GM12891 (cell line): Measurements from ENCODE around the gene FAM193A.
"Not testable (repeated sequence)": the region's sequence is repeated elsewhere in the genome, so short reads cannot be mapped to it uniquely, and the experiment has no call there.

Experiments
- DNase-seq: peaks from one replicate; pipeline ENCODE4 v3.0.0; 2011; ENCODE audit warnings: low spot score; ENCODE audit not compliant: insufficient read length
- FAIRE-seq: peaks from 2 replicates; lab custom pipeline; 2011; peaks lifted over from hg19 to GRCh38; lab: Jason Lieb, UNC
- PAX5 ChIP-seq: IDR thresholded peaks from 2 replicates; pipeline ENCODE4 v1.6.1; 2011; ENCODE audit warnings: low read length, moderate library complexity, mild to moderate bottlenecking; ENCODE audit not compliant: insufficient read depth, severe bottlenecking
- POLR2A ChIP-seq: IDR thresholded peaks from 2 replicates; pipeline ENCODE4 v1.6.1; 2011; ENCODE audit warnings: low read depth, low read length, control low read depth
- POLR2AphosphoS5 ChIP-seq: IDR thresholded peaks from 2 replicates; pipeline ENCODE4 v1.6.1; 2011; ENCODE audit warnings: low read depth, low read length, control low read depth
- POU2F2 ChIP-seq: IDR thresholded peaks from 2 replicates; pipeline ENCODE4 v1.6.1; 2011; ENCODE audit warnings: low read depth, mild to moderate bottlenecking, control low read depth, low read length, moderate library complexity
- SPI1 ChIP-seq: IDR thresholded peaks from 2 replicates; pipeline ENCODE4 v1.6.1; 2011; ENCODE audit warnings: low read depth, low read length, control low read depth
- TAF1 ChIP-seq: IDR thresholded peaks from 2 replicates; pipeline ENCODE4 v1.6.1; 2011; ENCODE audit warnings: low read depth, low read length, control low read depth

FAM193A gene

DNA sequence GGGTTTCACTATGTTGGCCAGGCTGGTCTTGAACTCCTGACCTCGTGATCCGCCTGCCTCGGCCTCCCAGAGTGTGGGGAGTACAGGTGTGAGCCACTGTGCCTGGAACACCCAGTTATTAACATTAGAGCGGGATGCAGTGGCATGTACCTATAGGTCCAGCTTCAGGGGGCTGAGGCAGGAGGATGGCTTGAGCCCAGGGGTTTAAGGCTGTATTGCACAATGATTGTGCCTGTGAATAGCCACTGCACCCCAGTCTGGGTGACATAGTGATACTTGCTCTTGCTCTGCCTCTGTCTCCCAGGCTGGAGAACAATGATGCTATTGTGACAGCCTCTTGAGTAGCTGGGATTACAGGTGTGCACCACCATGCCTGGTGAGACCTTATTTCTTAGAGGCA lies 39.8 kb downstream of the FAM193A start:
- FAIRE-seq, result peak; percentile 41
- TF ChIP-seq POU2F2 (no peak), TAF1 (no peak)
- DNase-seq, result no peak

DNA sequence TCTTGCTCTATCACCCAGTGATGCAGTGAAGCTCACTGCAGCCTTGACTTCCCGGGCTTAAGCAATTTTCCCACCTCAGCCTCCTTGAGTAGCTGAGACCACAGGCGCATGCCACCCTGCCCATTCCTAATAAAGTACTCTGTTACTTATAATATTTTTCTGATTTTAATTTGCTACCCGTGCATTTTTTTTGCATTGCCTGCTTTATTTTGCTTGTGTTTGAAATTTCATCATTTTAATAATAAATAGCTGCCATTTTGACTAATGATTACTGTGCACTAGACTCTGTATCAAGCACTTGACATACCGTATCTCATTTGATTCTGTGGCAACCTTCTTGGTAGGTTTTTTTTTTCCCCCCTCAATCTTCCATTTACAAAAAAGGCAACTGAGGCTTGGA lies 41.7 kb downstream of the FAM193A start:
- no peak for FAIRE-seq
- no peak for TF ChIP-seq TAF1
- TF ChIP-seq POLR2AphosphoS5, result no peak
- no peak for TF ChIP-seq POU2F2
- TF ChIP-seq SPI1, result no peak
- no peak for TF ChIP-seq POLR2A
- no peak for DNase-seq

DNA sequence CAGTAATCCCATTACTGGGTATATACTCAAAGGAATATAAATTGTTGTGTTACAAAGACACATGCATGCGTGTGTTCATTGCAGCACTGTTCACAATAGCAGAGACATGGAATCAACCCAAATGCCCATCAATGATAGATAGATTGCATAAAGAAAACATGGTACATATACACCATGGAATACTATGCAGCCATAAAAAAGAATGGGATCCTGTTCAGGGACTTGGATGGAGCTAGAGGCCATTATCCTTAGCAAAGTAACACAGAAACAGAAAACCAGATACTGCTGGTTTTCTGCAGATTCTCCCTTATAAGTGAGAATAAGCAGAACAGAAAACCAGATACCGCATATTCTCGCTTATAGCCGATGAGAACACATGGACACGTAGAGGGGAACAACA lies 43.5 kb downstream of the FAM193A start:
- FAIRE-seq (no peak), DNase-seq (no peak)
- no peak for TF ChIP-seq PAX5
- no peak for TF ChIP-seq POLR2AphosphoS5
- no peak for TF ChIP-seq POU2F2
- TF ChIP-seq POLR2A, result no peak
- TF ChIP-seq SPI1, result no peak
- no peak for TF ChIP-seq TAF1

DNA sequence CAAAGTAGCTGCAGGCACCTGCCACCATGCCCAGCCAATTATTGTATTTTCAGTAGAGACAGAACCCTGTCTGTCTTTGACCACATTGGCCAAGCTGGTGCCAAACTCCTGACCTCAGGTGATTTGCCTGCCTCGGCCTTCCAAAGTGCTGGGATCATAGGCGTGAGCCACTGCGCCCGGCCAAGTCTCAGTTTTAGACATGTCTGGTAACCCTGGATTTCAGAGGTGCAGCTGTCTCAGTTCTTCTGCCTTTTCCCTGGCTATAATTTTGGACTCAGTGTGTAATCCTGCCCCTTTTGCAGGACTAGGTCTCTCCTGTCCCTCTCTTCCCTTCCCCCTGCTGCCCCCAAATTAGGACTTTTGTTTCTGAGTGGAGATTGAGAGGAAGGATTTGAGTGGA lies 46.6 kb downstream of the FAM193A start:
- DNase-seq (no peak), FAIRE-seq (no peak)
- TF ChIP-seq TAF1, result no peak
- TF ChIP-seq POLR2AphosphoS5, result no peak
- no peak for TF ChIP-seq SPI1
- no peak for TF ChIP-seq POU2F2
- TF ChIP-seq PAX5, result no peak
- TF ChIP-seq POLR2A, result no peak

DNA sequence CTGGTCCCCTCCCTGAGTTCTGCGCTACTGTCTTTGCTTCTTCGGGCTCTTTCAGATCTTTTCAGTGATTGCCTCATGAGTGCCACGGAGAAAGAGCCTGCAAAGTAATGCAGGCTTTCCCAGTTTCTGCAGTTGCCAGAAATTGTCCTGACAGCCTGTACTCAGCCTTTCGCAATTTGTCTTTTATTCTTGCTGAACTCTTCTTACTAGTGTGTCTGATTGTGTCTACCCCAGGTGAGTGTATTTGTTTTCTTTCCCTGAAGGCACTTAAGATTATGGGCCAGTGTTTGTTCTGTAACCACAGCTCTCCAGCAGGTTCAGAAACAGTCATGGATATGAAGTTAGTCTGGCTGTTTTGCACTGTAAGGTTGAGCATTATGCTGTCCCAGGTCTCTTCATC lies 47.1 kb downstream of the FAM193A start:
- FAIRE-seq (no peak), DNase-seq (no peak)
- TF ChIP-seq POU2F2 (no peak), POLR2A (no peak), SPI1 (no peak), PAX5 (no peak), TAF1 (no peak), POLR2AphosphoS5 (no peak)

DNA sequence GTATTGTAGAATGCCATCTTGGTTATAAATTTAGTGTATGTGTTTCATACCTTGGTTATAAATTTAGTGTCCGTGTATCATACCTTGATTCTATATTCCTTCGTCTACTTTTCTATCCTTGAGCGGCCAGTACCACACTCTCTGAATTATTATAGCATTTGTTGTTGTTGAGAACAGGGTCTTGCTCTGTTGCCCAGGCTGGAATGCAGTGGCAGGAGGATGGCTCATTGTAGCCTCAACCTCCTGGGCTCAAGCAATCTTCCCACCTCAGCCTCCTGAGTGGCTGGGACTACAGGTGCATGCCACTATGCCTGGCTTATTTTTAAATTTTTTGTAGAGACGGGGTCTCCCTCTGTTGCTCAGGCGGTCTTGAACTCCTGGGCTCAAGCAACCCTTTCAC lies 50.1 kb downstream of the FAM193A start:
- FAIRE-seq (no peak), DNase-seq (no peak)
- TF ChIP-seq PAX5 (no peak), POLR2AphosphoS5 (no peak), SPI1 (no peak), POLR2A (no peak), POU2F2 (no peak), TAF1 (no peak)

DNA sequence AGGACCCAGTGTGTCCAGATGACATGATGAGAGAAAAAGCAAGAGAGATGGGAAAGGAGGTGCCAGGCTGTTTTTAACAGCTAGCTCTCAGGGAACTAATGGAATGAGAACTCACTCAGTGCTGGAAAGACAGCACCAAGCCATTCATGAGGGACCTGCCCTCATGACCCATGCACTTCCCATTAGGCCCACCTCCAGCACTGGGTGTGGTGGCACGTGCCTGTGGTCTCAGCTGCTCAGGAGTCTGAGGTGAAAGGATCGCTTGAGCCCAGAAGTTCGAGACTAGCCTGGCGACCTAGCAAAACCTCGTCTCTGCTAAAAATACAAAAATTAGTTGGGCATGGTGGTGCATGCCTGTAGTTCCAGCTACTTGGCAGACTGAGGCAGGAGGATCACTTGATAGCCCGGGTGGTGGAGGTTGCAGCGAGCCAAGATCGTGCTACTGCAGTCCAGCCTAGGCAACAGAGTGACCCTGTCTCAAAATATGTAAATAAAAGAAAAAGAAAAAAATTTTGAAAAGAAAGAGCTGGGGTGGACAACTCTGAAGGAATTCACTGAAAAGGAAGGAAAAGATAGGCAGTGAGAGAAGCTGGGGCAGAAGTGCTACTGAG lies 50.9 kb downstream of the FAM193A start:
- no peak for FAIRE-seq
- TF ChIP-seq TAF1 (no peak), POLR2AphosphoS5 (no peak), POU2F2 (no peak), POLR2A (no peak), SPI1 (no peak), PAX5 (no peak)
- no peak for DNase-seq

DNA sequence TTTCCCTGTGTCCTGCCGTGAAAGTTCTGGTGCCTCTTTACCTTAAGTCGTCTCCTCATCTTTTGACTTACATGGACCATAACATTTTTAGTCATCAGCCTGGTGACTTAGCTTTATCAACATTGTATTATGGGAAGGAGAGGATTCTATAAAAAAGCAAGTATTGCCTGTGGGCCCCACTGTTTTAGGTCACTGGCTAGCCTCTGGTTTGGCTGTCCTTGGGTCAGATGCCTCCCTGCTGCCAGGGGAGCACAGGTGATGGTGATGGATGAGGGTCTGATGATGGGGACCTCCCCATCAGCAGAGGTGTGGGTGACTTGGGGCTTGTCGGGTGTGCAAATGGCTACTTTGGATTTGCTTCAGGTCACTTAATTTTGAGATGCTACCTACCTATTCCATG lies 51.8 kb downstream of the FAM193A start:
- FAIRE-seq, result no peak
- DNase-seq, result no peak

DNA sequence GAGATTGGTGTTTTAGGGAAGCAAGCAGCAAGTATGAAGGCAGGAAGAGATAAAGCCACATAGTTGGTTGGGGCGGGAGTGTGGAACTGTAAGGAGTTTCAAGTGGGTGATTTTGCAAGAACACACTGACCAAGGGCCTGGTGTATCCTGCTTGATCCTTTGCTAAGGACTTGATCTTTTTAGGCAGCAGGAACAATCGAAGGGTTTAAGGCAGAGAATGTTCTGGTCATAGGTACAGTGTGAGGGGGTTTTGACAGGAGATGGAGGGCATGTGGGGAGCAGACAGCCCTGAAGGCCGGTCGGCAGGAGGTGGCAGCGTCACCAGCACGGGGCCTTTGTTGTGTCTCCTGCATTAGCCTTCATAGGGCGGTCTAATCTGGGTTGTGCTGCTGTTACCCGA lies 54.7 kb downstream of the FAM193A start:
- no peak for TF ChIP-seq POLR2A
- DNase-seq, result no peak
- peak; percentile 52 for FAIRE-seq

More for the DNA sequence above, 51.8 kb downstream of the FAM193A start:
- TF ChIP-seq TAF1, result no peak
- no peak for TF ChIP-seq SPI1

DNA sequence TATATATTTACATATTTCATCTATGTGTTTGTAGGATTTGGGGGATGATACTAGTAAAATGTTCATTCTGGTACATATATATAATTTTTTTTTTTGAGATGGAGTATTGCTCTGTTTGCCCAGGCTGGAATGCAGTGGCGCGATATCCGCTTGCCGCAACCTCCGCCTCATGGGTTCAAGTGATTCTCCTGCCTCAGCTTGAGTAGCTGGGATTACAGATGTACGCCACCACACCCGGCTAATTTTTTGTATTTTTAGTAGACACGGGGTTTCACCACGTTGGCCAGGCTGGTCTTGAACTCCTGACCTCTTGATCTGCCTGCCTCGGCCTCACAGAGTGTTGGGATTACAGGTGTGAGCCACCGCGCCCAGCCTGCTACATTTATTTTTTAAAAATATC lies 55.6 kb downstream of the FAM193A start:
- FAIRE-seq, result not testable (repeated sequence)

DNA sequence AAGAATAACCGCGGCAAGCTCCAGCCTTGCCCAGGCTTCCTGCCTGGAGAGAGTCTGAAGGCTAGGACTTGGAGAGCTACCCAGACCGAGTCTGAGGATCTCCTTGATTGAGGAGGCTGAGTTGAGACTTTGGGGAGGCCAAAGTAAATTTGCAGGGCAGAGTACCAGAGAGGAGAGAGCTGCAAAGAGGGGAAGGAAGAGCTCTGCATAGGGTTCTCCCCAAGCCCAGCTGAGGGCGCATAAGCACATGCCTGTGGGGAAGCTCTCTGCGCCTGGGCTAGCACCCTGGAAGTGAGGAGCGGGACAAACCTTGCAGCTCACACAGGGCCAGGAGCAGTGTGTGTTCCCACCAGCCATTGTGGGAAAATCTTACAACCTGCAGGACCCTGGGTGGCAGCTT lies 56.1 kb downstream of the FAM193A start:
- TF ChIP-seq POLR2AphosphoS5, result no peak
- no peak for TF ChIP-seq TAF1
- no peak for TF ChIP-seq POU2F2
- TF ChIP-seq PAX5, result no peak
- no peak for TF ChIP-seq SPI1
- no peak for TF ChIP-seq POLR2A
- DNase-seq (no peak), FAIRE-seq (no peak)

More for the DNA sequence above, 55.6 kb downstream of the FAM193A start:
- DNase-seq, result not testable (repeated sequence)
